ENCODE measurements around the gene ITPR1. TPM values are rescaled to one million over a fixed set of nuclear protein-coding genes. Genes with fewer than 3 reads are reported as not detected.

Gene ITPR1
- total RNA-seq, 1 donor from 2014 or later: 117 TPM

DNA sequence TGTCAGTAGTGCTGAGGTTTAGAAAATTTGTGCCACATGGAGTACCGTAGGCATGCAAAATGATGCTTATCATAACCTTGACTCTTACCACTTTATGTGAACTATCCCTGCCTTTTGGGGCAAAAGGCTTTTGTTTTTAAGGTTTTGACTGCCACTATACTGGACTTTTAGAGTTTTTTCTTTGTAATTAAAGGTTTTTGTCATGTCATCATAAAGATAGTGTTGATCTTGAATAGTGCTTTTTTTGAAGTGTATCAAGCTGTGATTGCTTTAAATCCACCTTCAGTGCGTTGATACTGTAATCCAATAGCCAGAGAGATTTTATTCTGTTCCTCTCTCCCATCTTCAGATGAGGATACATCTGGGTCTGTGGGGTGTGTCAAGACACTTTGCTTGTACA, 172.9 kb downstream of the ITPR1 start:
- H3K9me3 Mint-ChIP-seq: no peaks in the 10 kb centered on the region
- peaks cover 70% of the 10 kb centered on the region for H3K36me3 Mint-ChIP-seq (ENCODE audit: low read depth)
- H3K4me3 Mint-ChIP-seq (ENCODE audit: low read depth): no peak overlapping the region
- intact Hi-C loops (cut with micrococcal nuclease): no loop called here
- no peak overlapping the region for H3K27ac Mint-ChIP-seq
- no peaks in the 10 kb centered on the region for H3K27me3 Mint-ChIP-seq (ENCODE audit: low read depth)
- DNase-seq (ENCODE audit: low spot score): no peak
- H3K4me1 Mint-ChIP-seq (ENCODE audit: low read depth): no peaks in the 10 kb centered on the region

DNA sequence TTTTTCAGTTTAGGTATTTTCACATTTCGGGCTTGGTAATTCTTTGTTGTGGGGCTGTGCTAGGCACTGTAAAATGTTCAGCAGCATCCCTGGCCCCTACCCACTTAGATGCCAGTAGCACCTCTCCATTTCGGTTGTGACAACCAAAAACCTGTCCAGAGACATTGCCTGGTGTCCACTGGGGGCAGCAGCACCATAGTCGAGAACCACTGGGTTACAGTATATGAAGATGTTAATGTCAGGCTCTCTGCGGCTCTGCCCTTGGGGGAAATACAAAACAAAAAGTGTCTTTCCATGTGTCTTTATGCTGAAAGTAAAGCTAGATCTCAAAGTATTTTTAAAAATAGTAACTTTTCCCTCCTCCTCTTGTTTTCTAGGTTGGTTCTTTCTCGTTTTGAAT, 177.2 kb downstream of the ITPR1 start:
- Mint-ChIP-seq H3K36me3 (ENCODE audit: low read depth) (peaks cover 67% of the 10 kb centered on the region), H3K9me3 (no peaks in the 10 kb centered on the region), H3K4me3 (ENCODE audit: low read depth) (no peak overlapping the region), H3K4me1 (ENCODE audit: low read depth) (no peaks in the 10 kb centered on the region), H3K27me3 (ENCODE audit: low read depth) (no peaks in the 10 kb centered on the region), H3K27ac (no peak overlapping the region)
- intact Hi-C loops (cut with micrococcal nuclease): no loop called here
- no peak for DNase-seq (ENCODE audit: low spot score)

DNA sequence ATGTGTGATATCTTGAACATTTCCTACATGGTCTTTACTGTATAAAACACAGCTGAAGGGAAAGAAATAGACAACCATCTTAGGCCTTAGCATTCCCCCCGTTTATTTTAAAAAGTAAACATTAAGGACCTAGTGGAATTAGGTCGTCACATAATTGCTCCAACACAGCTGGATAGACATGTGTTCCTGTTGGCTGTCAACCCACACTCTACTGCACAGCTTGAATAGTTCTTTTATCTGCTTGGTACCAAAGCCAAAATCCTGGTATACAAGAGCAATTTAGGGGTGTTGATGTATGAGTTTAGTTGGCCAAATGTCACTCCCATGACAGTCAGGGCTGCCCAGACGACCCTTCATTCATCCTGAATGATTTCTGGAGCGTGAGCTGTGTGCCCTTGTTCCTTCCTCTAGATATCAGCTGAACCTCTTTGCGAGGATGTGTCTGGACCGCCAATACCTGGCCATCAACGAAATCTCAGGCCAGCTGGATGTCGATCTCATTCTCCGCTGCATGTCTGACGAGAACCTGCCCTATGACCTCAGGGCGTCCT, 179.7 kb downstream of the ITPR1 start:
- intact Hi-C loops (cut with micrococcal nuclease): no loop called here
- Mint-ChIP-seq H3K4me1 (ENCODE audit: low read depth) (no peaks in the 10 kb centered on the region), H3K4me3 (ENCODE audit: low read depth) (no peak overlapping the region), H3K9me3 (no peaks in the 10 kb centered on the region), H3K27me3 (ENCODE audit: low read depth) (no peaks in the 10 kb centered on the region), H3K27ac (no peak overlapping the region), H3K36me3 (ENCODE audit: low read depth) (peaks cover 78% of the 10 kb centered on the region)
- DNase-seq (ENCODE audit: low spot score): no peak

DNA sequence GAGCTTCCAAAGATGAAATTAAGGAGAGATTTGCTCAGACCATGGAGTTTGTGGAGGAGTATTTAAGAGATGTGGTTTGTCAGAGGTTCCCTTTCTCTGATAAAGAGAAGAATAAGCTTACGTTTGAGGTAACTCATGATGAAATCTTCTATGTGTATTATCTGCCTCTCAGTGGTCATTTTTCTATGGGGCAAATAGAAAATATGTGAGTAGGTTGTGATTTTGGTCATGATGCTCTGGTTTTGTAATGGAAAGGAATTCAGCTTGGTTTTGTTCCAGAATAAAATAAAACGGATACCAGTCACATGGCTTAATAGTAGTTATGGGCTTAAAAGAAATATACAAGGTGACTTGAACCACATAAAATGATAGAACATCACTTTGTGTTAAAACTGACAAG, 181.1 kb downstream of the ITPR1 start:
- Mint-ChIP-seq H3K4me1 (ENCODE audit: low read depth) (no peaks in the 10 kb centered on the region), H3K9me3 (no peaks in the 10 kb centered on the region), H3K27ac (no peak overlapping the region), H3K4me3 (ENCODE audit: low read depth) (no peak overlapping the region), H3K27me3 (ENCODE audit: low read depth) (no peaks in the 10 kb centered on the region), H3K36me3 (ENCODE audit: low read depth) (peaks cover 77% of the 10 kb centered on the region)
- intact Hi-C loops (cut with micrococcal nuclease): no loop called here
- DNase-seq (ENCODE audit: low spot score): no peak

DNA sequence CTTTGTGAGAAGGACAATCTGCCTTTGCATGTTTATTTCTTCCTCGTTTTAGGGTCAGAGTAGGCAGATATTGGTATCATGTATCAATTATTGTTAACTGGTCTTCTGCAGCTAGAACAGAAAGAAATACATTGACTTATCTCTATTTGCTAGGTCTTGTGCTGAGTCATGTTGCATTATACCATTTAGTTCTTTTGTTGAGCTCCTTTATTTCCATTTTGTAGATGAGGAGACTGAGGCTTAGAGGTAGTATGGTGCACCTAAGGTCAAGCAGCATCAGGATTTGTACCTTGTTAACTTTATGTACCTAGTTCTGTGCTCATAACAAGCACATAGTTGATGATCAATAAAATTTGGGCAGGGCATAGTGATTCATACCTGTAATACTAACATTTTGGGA, 182.6 kb downstream of the ITPR1 start:
- Mint-ChIP-seq H3K4me3 (ENCODE audit: low read depth) (no peak overlapping the region), H3K9me3 (no peaks in the 10 kb centered on the region), H3K27me3 (ENCODE audit: low read depth) (no peaks in the 10 kb centered on the region), H3K4me1 (ENCODE audit: low read depth) (no peaks in the 10 kb centered on the region), H3K36me3 (ENCODE audit: low read depth) (peaks cover 76% of the 10 kb centered on the region), H3K27ac (no peak overlapping the region)
- no peak for DNase-seq (ENCODE audit: low spot score)
- intact Hi-C loops (cut with micrococcal nuclease): no loop called here

DNA sequence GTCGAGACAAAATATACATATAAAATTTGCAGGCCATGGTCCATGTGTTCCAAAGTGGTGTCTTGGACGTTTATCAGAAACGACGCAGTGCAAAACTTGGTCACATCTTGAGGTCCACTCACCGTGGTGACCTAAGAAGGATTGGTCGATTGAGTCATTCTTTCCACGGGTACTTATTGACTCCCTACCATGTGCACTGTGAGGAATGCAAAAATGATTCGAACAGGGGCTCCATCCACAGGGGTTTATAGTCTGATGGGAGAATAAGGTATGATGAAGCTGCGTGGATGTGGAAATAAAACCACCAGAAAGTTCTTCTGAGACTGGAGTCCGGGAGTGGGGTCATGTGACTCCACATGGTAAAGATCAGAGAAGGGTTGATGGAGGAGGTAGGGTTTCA, 185.2 kb downstream of the ITPR1 start:
- Mint-ChIP-seq H3K4me1 (ENCODE audit: low read depth) (no peaks in the 10 kb centered on the region), H3K36me3 (ENCODE audit: low read depth) (peaks cover 78% of the 10 kb centered on the region), H3K27me3 (ENCODE audit: low read depth) (no peaks in the 10 kb centered on the region), H3K9me3 (no peaks in the 10 kb centered on the region), H3K4me3 (ENCODE audit: low read depth) (no peak overlapping the region), H3K27ac (no peak overlapping the region)
- DNase-seq (ENCODE audit: low spot score): no peak
- intact Hi-C loops (cut with micrococcal nuclease): no loop called here

DNA sequence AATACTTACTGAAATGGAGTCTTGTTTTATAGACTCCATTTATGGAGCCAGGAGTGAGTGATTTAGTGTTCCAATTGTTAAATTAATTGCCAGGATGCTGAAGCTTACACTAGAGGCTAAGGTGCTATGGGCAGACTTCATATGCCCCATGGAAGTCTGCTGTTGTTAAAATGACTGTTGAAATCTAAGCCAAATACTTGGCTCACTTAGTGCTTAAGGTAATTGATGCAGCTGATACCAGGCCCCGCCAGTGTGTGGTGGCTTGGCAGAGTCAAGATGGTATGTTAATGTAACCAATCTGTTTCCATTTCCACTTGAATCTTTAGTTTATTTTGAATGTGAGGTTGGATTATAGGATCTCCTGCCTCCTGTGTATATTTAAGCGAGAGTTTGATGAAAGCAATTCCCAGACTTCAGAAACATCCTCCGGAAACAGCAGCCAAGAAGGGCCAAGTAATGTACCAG, 187.1 kb downstream of the ITPR1 start:
- H3K4me1 Mint-ChIP-seq (ENCODE audit: low read depth): no peaks in the 10 kb centered on the region
- no peak overlapping the region for H3K27ac Mint-ChIP-seq
- peaks cover 76% of the 10 kb centered on the region for H3K36me3 Mint-ChIP-seq (ENCODE audit: low read depth)
- H3K4me3 Mint-ChIP-seq (ENCODE audit: low read depth): no peak overlapping the region
- no peaks in the 10 kb centered on the region for H3K27me3 Mint-ChIP-seq (ENCODE audit: low read depth)
- intact Hi-C loops (cut with micrococcal nuclease): no loop called here
- no peaks in the 10 kb centered on the region for H3K9me3 Mint-ChIP-seq
- no peak for DNase-seq (ENCODE audit: low spot score)

DNA sequence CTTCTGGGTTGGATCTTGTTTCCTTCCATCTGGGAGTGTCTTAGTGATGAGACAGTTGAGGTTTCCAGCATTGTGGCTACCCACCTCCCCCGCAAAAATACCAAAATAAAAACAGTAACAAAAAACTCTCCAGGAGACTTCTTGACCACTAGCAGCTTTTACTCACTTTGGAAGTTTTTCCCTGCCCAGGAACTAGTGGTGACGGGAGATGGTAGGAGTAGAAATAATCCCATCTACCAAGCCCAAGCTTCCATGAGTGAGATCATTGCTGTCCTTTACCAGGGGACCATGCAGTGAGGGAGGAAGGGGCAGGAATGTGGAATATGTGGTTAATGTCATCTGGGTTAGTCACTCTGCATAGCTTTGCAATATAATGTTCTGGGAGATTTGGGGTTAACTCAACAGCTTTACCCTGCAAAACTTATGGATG, 187.7 kb downstream of the ITPR1 start:
- no peak for DNase-seq (ENCODE audit: low spot score)
- no peak overlapping the region for H3K27ac Mint-ChIP-seq
- no peaks in the 10 kb centered on the region for H3K27me3 Mint-ChIP-seq (ENCODE audit: low read depth)
- peaks cover 79% of the 10 kb centered on the region for H3K36me3 Mint-ChIP-seq (ENCODE audit: low read depth)
- no peaks in the 10 kb centered on the region for H3K9me3 Mint-ChIP-seq
- intact Hi-C loops (cut with micrococcal nuclease): no loop called here
- no peaks in the 10 kb centered on the region for H3K4me1 Mint-ChIP-seq (ENCODE audit: low read depth)
- H3K4me3 Mint-ChIP-seq (ENCODE audit: low read depth): no peak overlapping the region

DNA sequence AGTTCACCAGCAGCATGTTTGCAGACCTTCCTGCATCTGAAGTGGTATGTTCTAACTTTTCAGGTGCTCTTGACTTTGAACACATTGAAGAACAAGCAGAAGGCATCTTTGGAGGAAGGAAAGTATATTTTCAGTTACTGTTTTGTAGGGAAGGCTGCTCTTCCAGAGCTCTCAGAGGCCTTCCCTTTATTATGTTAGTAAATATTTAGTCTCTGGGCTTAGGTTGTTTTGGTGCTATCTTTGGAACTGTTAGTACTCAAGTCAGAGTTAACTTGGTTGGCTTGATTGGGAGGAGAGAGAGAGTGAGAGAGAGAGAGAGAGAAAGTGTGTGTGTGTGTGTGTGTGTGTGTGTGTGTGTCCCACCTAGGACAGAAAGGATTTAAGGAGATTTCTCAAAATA, 188.2 kb downstream of the ITPR1 start:
- no peak overlapping the region for H3K4me3 Mint-ChIP-seq (ENCODE audit: low read depth)
- H3K36me3 Mint-ChIP-seq (ENCODE audit: low read depth): peaks cover 80% of the 10 kb centered on the region
- H3K9me3 Mint-ChIP-seq: no peaks in the 10 kb centered on the region
- no peak for DNase-seq (ENCODE audit: low spot score)
- H3K27ac Mint-ChIP-seq: no peak overlapping the region
- H3K27me3 Mint-ChIP-seq (ENCODE audit: low read depth): no peaks in the 10 kb centered on the region
- no peaks in the 10 kb centered on the region for H3K4me1 Mint-ChIP-seq (ENCODE audit: low read depth)
- intact Hi-C loops (cut with micrococcal nuclease): no loop called here

DNA sequence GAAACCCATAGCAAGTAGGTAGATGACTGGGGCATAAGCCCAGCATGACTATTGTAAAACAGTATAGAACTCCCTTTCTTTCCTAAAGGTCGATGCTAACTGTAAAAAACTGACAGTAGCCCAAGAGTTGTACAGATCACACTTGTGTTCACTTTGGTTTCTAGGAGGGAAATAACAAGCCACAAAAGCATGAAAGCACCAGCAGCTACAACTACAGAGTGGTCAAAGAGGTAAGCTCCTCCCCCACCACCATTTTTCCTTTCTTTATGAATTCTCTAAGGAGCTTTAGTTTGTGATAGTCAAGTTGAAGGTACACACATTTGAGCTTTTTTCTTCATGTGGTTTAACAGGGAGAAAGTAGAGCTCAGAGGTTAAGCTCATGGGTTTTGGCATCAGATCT, 191.0 kb downstream of the ITPR1 start:
- Mint-ChIP-seq H3K4me3 (ENCODE audit: low read depth) (no peak overlapping the region), H3K27ac (no peak overlapping the region), H3K4me1 (ENCODE audit: low read depth) (peaks cover 8% of the 10 kb centered on the region), H3K36me3 (ENCODE audit: low read depth) (peaks cover 77% of the 10 kb centered on the region), H3K9me3 (no peaks in the 10 kb centered on the region), H3K27me3 (ENCODE audit: low read depth) (no peaks in the 10 kb centered on the region)
- no peak for DNase-seq (ENCODE audit: low spot score)
- intact Hi-C loops (cut with micrococcal nuclease): no loop called here

DNA sequence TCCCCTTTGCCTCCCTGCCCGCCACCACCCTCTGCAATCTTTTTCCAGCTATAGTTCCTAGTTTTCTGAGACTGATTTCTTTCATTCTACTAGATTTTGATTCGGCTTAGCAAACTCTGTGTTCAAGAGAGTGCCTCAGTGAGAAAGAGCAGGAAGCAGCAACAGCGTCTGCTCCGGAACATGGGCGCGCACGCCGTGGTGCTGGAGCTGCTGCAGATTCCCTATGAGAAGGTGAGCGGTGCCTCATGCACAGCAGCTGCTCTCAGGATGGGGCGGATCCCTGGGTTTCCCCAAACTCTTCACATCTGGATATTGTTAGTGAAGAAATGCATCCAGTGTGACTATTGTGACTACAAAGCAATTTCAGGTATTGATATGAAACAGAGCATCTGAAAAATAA, 191.8 kb downstream of the ITPR1 start:
- no peak for DNase-seq (ENCODE audit: low spot score)
- Mint-ChIP-seq H3K9me3 (peaks cover 3% of the 10 kb centered on the region), H3K4me1 (ENCODE audit: low read depth) (peaks cover 8% of the 10 kb centered on the region), H3K4me3 (ENCODE audit: low read depth) (no peak overlapping the region), H3K36me3 (ENCODE audit: low read depth) (peaks cover 78% of the 10 kb centered on the region), H3K27me3 (ENCODE audit: low read depth) (no peaks in the 10 kb centered on the region), H3K27ac (no peak overlapping the region)
- intact Hi-C loops (cut with micrococcal nuclease): no loop called here

DNA sequence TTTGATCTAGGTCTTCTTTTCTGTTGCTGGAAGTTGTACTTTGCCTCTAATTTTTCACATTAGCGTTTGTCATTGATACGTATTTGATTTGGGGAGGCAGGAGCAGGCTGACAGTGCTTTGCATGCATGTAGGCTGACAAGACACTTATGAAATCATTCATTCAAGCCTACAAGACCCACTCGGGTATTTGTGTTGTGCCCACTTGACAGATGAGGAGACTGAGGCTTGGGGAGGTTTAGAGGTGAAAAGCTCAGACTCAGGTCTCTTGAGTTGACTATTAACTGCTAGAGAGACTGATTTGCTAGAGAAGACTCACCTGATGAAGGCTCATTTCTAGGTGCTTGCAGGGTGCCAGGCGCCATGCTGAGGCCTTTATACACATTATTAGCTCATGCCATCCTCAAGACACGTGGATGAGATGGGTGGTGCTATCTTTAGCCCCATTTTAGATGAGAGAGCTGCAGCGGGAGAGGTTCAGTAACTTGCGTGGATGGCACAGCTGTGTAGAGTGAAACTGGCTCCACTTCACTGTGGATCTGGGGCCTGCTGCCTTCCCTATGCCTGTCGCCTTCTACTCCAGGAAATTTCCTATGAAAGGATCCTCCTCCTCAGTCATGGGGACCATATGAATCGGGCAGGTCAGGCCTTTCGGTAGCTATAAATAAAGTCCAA, 192.7 kb downstream of the ITPR1 start:
- no peak overlapping the region for H3K27ac Mint-ChIP-seq
- no peaks in the 10 kb centered on the region for H3K27me3 Mint-ChIP-seq (ENCODE audit: low read depth)
- peaks cover 3% of the 10 kb centered on the region for H3K9me3 Mint-ChIP-seq
- intact Hi-C loops (cut with micrococcal nuclease): no loop called here
- peaks cover 8% of the 10 kb centered on the region for H3K4me1 Mint-ChIP-seq (ENCODE audit: low read depth)
- H3K4me3 Mint-ChIP-seq (ENCODE audit: low read depth): no peak overlapping the region
- H3K36me3 Mint-ChIP-seq (ENCODE audit: low read depth): peaks cover 80% of the 10 kb centered on the region
- DNase-seq (ENCODE audit: low spot score): no peak

DNA sequence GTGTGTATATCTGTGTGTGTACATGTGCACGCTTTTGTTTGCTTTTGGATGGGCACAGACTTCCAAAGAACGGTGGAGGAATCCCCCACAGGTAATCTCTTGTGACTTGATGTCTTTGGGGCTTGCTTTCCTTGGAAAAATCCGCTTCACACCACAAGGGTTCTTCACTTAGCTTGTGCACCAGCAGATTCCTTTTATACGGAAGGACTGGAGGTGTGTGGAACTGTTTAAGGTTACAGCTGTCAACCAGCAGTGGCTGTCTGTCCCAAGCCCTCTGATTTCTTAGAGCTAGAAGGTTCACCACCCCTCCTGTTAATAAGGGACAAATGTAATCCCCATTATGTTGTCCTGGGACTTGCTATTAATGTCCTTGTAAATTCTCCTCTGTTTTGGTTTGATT, 193.5 kb downstream of the ITPR1 start:
- Mint-ChIP-seq H3K4me1 (ENCODE audit: low read depth) (peaks cover 8% of the 10 kb centered on the region), H3K9me3 (peaks cover 3% of the 10 kb centered on the region), H3K27ac (no peak overlapping the region), H3K4me3 (ENCODE audit: low read depth) (no peak overlapping the region), H3K36me3 (ENCODE audit: low read depth) (peaks cover 80% of the 10 kb centered on the region), H3K27me3 (ENCODE audit: low read depth) (no peaks in the 10 kb centered on the region)
- DNase-seq (ENCODE audit: low spot score): no peak
- intact Hi-C loops (cut with micrococcal nuclease): no loop called here
